Lower leg skin (tissue), 4 donors: ENCODE measurements around the gene SVIL. TPM values are rescaled to one million over a fixed set of nuclear protein-coding genes. Genes with fewer than 3 reads are reported as not detected.

Experiments used
- DNase-seq, 2 donors: peaks; one replicate each; pipeline ENCODE4 v3.0.0-alpha.2; 2019; ENCODE audit warnings: low spot score in 2 of 2
- H3K4me3 ChIP-seq: fragments of 200-600 bp; sonication (generic); 2 replicates; pipeline ENCODE4 v1.5.1; 2017; ENCODE audit warnings: mild to moderate bottlenecking, low read depth; ENCODE audit not compliant: poor library complexity, severe bottlenecking
- POLR2A ChIP-seq, 2 donors: fragments of 450-650 bp; IDR thresholded peaks; one replicate each; pipeline ENCODE4 v1.6.1; 2016 to 2017; ENCODE audit warnings: antibody characterized with exemption in 2 of 2, mild to moderate bottlenecking in 1 of 2, moderate library complexity in 1 of 2
- WGBS, 2 donors: methylation state at CpG; one replicate each; pipeline ENCODE4 v1.1.5; 2018; 5-methylcytosine and 5-hydroxymethylcytosine counted together
- intact Hi-C: fragments of 100-400 bp; cut with DNase I; formaldehyde crosslinking; loops from one replicate; pipeline ENCODE4 v1.15.0; 2023; ENCODE audit warnings: low total_unique reads
- total RNA-seq, 4 donors: library from RNA; depleted of rRNA; stranded (reverse); fragments of >200 nt; gene quantifications; one replicate each; pipeline ENCODE4 v1.1.0, GENCODE V29; 2016
- TF ChIP-seq, protein P1 (sequence below), 3 donors: fragments of 450-650 bp; IDR thresholded peaks; one replicate each; pipeline ENCODE4 v1.5.1; 2016; ENCODE audit warnings: antibody characterized with exemption in 3 of 3, mild to moderate bottlenecking in 3 of 3, moderate library complexity in 2 of 3

The SVIL gene
- total RNA-seq, 4 donors from 2014 or later: 49.0 to 91.0 (median 74.4) TPM

DNA sequence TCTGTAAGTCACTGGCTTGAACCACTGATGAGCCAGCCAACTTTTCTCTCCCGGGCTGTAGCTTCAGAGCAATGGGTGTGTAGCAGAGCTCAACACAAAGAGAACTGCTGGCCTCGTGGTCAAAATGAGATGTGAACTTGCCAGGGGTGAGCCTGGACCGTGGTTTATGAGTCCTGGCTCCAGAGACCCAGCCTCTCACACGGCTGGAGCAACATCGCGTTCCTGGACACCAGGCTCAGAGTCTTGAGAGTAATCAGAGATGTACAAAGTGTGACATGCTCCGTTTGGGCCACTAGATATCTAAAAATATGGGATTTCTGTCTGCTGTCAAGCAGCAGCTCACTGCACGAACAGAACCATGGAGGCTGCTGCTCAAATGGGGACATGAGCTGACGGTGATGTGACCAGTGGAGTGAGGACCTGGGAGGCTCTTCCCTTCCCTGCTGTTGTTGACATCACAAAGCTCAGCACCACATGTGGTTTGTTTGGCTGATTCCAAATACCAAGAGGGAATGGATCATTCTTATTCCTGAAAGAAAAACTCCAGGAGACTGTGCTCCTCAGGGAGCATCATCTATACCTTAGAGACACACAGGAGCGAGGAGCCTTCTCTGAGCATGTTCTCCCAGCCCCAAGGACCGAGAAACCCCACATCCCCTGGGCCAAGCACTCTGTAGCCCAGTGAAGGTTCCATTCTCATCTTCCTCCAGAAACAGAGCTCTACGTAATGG lies 9.2 kb upstream of the SVIL start:
- DNase-seq: peak in 1 of 2 donors; percentile 67
- H3K4me3 ChIP-seq: no peak overlapping the region
- whole genome bisulfite sequencing, 2 donors: 55 to 69% methylated on average over 12 of the region's 12 CpGs
- no peak for TF ChIP-seq POLR2A (IDR thresholded peaks at IDR 0.05)
- TF ChIP-seq, protein P1, sequence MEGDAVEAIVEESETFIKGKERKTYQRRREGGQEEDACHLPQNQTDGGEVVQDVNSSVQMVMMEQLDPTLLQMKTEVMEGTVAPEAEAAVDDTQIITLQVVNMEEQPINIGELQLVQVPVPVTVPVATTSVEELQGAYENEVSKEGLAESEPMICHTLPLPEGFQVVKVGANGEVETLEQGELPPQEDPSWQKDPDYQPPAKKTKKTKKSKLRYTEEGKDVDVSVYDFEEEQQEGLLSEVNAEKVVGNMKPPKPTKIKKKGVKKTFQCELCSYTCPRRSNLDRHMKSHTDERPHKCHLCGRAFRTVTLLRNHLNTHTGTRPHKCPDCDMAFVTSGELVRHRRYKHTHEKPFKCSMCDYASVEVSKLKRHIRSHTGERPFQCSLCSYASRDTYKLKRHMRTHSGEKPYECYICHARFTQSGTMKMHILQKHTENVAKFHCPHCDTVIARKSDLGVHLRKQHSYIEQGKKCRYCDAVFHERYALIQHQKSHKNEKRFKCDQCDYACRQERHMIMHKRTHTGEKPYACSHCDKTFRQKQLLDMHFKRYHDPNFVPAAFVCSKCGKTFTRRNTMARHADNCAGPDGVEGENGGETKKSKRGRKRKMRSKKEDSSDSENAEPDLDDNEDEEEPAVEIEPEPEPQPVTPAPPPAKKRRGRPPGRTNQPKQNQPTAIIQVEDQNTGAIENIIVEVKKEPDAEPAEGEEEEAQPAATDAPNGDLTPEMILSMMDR (IDR thresholded peaks at IDR 0.05): no peak
- intact Hi-C loops: no loop called here

DNA sequence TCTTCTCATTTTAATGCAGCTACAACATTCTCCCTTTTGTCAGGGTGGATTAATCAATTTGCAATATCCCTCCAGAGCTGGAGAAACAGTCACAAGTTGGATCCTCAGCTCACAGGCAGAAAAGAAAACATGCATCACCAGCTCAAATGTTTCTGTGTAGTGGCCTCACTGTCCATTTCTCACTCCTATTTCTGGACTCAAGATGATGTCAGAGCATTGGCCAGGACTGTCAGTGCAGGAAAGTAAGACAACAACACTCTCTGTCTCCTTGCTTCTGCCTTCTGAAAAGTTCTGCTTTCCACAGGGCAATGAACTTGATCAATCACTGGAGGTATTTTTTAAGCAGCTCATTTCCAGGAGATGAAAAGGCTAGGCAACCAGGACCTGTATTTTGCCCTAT lies 8.2 kb upstream of the SVIL start:
- no peak overlapping the region for H3K4me3 ChIP-seq
- DNase-seq: peak in 1 of 2 donors; percentile 73
- no peak for TF ChIP-seq POLR2A (IDR thresholded peaks at IDR 0.05)
- TF ChIP-seq, protein P1 (IDR thresholded peaks at IDR 0.05): no peak
- intact Hi-C loops: no loop called here

DNA sequence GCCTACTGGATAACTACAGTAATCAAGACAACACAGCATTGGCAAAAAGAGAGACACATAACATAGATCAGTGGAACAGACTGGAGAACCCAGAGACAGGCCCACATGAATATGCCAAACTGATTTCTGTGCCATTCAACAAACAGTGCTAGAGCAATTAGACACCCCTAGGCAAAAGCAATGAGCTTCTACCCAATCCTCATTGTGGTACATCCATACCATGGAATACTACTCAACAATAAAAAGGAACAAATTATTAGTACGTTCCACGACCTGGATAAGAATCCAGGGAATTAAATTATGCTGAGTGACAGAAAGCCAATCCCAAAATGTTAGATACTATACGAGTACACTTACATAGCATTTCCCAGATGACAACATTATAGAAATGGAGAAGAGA lies 2.8 kb upstream of the SVIL start:
- 95 to 96% methylated on average over 3 of the region's 3 CpGs for WGBS, 2 donors
- no peak for DNase-seq
- no peak overlapping the region for H3K4me3 ChIP-seq
- TF ChIP-seq POLR2A (IDR thresholded peaks at IDR 0.05): no peak
- TF ChIP-seq, protein P1 (IDR thresholded peaks at IDR 0.05): no peak
- intact Hi-C loops: no loop called here

DNA sequence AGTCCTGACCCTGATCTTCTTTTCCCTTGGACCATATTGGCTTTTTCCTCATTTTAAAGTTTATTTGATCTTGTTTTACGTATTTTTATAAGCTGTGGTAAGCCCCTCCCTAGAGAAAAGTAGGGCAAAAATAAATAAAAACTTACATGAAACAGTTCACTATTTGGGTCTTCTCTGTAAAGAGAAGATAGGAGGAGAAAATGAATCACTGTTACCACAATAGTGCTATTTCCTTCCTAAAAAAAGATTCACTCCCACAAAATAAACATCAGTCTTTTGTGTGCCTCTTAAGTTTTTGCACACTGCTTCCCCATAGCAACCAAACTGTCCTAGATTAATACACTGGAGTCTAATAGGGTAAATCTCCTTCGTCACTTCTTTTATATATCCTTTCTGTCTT lies 1.4 kb upstream of the SVIL start:
- TF ChIP-seq, protein P1 (IDR thresholded peaks at IDR 0.05): no peak
- TF ChIP-seq POLR2A (IDR thresholded peaks at IDR 0.05): no peak
- H3K4me3 ChIP-seq: no peak overlapping the region
- intact Hi-C loops: no loop called here
- WGBS, 2 donors: 25 to 31% methylated on average over 2 of the region's 2 CpGs
- DNase-seq: no peak

DNA sequence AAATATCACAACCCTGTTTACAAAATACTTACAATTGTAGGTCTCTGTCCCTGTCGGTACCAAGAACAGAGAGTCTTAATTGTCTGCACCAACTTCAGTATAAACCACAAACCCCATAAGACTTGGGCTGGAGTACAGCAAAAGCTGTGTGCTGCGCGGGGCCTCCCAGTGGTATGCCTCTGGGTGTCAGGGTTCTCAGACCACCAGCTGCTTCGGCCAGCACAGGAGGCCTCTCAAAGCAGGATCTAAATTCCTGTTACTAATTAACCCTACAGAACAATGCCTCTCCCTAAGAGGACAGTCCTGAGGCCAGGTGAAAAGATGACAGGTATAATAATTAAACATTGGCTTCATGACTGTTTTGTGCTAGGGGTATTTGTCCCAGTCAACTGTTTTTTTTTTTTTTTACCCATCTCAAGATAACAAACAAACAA lies 957 bp upstream of the SVIL start:
- H3K4me3 ChIP-seq: no peak overlapping the region
- WGBS, 2 donors: 33 to 41% methylated on average over 4 of the region's 4 CpGs
- no peak for TF ChIP-seq POLR2A (IDR thresholded peaks at IDR 0.05)
- TF ChIP-seq, protein P1 (IDR thresholded peaks at IDR 0.05): no peak
- intact Hi-C loops: no loop called here
- DNase-seq: no peak

DNA sequence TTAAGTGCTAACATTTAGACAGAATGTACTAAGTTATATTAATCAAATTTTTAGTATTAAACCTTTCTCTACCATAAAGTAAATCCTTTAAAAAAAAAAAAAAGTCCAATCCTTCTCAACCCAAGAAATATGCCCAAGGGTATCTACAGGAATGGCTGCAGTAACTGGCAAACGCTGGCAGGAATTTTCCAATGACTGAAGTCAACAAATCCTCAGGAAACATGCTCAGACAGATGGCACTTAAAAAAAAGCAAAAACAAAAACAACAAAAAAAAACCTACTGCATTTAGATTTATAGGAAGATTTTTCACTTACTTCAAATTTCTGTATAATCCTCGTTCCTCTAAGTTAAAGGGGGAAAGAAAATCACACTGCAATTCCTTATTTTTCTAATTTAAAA lies 666 bp downstream of the SVIL start:
- DNase-seq: no peak
- 18 to 21% methylated on average over 2 of the region's 2 CpGs for WGBS, 2 donors
- intact Hi-C loops: no loop called here
- no peak for TF ChIP-seq POLR2A (IDR thresholded peaks at IDR 0.05)
- TF ChIP-seq, protein P1 (IDR thresholded peaks at IDR 0.05): no peak
- no peak overlapping the region for H3K4me3 ChIP-seq
